GM18520 (cell line): ENCODE data around the gene CDKN2B-AS1.

Experiments used
- ATAC-seq: cut with Tn5 transposase; IDR thresholded peaks from one replicate; pipeline ENCODE4 v1.9.1; 2021; ENCODE audit not compliant: unreplicated experiment

The CDKN2B-AS1 gene

DNA sequence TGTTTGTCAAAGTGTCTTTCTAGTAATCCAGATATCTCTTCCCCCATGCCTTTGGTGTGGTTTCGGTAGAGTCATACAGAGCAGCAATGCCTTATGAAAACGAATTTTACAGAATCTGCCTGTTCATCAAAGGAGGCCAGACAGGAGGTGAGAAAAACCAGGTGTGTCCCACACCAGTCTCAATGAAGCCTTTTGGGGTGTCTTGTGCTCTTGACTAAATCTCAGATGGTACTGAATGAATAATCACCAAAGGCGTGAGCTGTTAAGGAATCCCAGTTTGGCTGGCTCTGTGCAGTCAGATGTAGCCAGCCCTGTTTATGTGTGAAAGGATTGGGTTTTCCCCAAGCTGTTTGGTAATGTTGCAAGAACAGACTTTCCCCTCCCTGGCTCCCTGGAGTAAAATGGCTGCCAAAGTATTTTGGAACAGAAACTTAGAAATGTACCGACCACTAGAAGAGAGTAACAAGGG is 85.3 kb downstream of the CDKN2B-AS1 start:
- peak; percentile 98 for ATAC-seq

DNA sequence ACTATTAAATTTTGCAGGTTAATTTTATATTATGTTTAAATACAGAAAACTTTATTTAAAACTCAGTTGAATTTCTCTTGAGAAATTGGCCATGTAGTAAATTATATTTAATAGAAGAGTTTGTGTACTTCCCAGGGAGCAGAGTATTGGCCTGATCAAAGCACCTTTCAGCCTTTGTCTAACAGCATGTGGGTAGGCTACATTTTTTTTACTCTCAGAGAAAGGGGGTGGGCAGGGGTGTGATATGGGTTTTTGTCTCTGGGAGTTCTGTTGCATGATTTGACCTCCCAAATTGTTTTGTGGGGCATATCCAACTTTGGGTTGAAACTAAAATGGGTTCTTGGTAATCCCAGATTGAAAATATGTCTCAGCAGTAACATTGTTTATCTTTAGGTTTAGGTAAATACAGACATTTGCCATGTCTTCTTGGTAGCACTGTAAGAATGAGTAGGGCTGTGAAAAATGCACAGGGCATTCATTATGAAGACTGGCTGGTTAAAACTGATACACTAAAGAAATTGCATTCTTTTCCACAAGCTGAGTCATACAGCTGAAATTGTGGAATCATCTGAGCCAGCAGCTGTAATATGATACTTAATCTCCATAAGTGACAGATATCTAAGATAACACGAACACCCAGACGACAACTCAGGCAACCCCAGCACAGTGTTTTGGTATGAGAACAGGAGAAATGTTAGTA is 89.9 kb downstream of the CDKN2B-AS1 start:
- no peak for ATAC-seq

DNA sequence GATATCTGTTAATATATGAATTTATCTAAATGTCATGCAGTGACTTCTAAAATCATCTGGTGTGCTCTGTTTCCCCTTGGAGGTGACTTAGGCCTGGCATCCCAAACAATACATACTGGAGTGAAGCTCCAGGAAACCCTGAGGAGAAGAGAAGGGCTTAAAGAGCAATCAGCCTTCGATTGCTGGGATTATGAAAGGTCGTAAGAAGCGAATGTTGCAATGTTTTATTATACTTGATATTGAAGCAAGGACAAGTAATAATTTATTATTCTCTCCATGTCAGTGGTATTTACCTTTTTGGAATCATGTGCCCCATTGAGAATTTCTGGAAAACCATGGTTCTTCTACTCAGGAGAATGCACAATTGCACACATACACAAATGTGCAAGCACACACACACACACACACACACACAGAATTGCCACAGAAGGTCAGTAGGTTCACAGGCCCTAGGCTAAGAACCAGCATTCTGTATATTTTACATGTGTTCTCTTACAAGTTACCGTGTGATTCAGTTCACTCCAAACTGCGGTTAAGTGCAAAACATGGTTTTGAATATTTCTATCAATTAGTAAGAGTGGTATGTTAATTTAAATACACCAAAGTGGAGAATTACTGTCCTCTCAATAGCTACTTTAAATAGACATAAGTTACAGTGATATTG is 93.6 kb downstream of the CDKN2B-AS1 start:
- no peak for ATAC-seq

DNA sequence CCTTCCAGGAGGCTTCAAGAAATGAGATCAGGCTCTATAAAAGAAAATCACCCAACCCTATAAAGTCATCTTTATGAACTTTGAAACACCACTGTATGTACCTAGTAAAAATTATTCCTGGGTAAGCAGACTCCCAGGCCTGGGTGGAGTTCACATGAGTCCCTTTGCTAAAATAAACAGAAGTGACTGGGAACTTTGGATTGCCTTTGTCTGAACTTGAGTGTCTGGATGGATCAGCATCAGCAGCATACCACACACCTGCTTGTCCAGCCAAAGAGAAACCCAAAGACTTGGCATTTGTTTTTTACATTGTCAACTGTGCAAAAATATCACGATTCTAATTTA is 94.1 kb downstream of the CDKN2B-AS1 start:
- ATAC-seq: no peak

DNA sequence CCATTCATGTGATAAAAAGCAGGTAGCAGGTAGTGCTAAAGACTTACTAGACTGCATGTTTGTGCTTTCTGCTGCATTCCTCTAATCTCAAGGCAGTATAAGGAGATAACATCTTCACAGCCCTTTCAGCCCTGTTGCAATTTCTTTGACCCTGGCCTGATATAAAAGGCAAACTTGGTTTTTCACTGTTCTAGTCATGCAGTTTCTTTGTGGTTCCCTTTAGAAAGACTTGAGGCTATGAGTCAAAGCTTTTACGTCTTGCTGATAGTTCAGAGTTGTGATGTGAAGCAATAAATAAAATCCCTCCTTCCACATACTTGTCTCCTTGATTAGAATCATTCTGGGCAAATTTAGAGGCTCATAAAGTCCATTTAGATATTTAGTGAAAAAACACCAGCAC is 103.1 kb downstream of the CDKN2B-AS1 start:
- ATAC-seq: no peak

DNA sequence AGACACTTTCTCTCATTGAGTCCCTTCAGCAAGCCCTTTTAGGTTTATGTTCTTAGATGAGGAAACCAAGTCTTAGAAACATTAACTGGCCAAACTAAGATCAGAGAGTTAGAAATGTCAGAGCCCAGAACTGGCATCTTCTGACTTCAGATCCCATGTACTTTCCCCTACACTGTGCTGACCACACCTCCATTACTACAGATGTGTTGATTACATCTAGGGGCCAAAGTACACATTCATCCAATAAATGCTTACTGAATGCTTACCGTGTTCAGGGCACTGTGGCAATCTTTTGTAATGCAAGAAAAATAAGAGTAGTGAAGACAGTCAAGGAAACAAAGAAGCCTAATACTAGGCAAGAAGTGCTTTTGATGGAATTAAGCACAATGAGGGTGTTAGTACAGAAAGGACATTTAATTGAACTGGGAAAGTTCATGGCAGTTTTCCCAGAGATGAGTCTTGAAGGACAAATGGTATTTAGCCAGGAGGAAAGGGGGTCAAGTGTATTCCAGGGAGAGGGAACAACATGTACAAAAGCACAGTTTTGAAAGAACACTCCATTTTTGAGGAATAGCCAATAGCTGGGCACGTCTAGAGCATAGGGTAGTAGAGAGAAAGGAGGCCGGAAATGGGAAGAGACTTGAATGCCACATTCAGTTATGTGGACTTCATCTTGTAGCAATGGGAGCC is 104.2 kb downstream of the CDKN2B-AS1 start:
- ATAC-seq: no peak

DNA sequence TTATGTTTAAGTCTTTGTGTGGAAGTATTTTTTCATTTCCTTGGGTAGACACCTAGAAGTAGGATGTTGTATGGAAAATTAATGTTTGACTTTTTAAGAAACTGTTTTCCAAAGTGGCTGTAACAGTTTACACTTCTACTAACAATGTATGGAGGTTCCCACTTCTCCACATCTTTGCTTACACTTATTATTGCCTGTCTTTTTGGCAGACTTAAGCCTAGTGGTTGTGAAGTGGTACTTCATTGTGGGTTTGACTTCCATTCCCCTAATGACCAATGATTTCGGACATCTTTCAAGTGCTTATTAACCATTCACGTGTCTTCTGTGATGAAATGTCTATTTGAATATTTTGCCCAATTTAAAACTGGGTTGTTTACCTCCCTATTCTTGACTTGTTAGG is 106.0 kb downstream of the CDKN2B-AS1 start:
- ATAC-seq: no peak

DNA sequence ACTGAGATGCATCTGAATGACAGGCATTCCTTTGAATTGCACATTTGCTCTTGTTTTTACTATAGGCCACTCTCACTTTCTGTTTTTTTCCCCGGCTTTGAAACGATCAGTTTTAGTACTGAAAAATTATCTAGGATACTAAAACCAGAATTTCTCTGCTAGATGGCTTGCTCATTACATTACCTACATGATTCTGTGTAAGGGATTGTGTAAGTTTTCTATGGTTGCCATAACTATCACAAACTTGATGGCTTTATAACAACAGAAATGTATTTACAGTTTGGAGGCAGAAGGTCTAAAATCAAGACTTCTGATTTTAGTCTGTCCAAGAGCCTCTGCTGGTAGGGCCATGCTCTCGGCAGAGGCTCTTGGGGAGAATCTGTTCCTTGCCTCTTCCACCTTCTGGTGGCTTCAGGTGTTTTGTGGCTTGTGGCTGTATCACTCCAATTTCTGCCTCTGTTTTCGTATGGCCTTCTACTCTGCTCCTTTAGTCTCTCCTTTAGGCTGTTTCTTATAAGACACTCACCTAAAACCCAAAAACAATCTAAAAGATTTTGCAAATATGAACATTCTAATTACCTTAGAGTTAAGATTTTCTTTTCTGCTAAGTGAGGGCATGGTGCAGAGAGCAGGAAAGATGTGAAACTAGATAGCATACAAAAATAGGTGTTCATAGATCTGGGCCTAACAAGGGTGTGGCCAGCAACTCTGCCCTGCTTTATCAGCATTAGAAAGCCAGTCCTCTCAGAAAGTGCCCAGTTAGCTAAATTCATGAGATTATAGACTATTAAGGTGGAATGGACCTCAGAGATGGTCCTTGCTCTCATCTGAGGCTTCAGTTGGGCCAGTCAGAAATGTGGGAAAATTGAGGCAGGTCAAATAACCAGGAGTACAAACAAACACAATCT is 107.8 kb downstream of the CDKN2B-AS1 start:
- no peak for ATAC-seq

DNA sequence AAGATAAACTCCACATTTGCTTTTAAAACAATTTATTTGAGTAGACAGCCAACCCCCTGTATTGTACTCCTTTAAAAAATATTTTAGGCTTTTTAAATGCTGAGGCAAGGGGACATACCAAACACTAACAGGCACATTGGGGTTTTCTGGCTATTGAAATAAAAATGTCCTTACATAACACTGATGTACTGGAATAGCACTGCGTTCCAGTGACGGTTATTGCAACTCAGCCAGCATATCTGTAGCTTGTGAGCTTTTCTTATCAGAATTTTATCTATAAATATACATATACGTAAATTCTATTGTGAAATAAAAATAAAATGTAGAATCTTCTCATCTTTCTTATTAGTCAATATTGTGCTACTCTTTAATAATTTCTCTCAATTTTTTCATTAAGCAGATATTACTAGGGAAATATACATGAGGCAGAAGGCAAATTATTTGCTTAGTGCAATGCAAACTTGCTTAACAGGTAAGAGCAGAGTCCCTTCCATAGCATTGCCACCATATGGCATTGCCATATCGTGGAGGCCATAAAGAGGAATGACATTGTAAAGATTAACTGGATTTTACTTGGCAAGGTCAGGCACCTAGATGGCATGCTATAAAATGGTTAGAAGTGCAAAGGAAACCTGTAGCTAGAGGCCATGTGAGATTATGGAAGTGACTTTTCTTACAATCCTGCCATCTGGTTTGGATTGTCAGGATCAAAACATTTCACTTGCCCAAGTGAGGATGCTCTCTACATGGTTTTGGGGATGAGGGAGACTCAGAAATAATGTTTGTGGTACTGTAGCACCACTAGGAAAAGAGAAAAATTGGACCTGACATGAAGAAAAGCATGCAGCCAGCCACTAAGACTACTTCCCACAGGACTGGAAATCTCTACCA is 109.3 kb downstream of the CDKN2B-AS1 start:
- no peak for ATAC-seq

DNA sequence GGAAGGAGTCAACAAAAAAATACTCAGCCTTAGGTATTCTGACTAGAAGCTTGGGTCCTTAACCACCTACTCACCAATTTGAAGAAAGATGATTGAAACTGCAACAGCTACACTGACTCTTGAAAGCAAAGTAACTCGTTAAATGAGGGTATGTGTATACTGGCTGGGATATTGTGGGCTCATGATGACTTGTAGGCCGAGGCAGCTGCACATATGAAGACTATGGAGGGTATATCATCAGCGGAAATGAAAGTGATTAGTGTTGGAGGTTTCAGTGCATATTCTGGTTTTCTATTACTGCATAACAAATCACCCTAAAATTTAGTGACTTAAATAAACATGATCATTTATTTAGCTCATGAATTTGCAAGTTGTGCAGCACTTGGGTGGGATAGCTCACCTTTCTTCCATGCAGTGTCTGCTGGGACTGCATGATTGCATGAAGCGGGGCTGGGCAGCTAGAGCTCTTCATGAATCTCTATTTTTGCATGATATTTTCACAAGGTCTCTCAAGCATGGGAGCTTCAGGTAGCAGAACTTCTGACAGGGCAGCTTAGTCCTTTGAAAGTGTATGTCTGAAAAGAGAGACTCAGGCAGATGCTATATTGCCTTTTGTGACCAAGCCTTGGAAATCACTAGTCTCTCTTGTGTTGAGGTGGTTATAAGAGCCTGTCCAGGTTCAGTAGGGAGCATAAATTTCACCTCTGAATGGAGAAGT is 110.6 kb downstream of the CDKN2B-AS1 start:
- ATAC-seq: peak; percentile 99

DNA sequence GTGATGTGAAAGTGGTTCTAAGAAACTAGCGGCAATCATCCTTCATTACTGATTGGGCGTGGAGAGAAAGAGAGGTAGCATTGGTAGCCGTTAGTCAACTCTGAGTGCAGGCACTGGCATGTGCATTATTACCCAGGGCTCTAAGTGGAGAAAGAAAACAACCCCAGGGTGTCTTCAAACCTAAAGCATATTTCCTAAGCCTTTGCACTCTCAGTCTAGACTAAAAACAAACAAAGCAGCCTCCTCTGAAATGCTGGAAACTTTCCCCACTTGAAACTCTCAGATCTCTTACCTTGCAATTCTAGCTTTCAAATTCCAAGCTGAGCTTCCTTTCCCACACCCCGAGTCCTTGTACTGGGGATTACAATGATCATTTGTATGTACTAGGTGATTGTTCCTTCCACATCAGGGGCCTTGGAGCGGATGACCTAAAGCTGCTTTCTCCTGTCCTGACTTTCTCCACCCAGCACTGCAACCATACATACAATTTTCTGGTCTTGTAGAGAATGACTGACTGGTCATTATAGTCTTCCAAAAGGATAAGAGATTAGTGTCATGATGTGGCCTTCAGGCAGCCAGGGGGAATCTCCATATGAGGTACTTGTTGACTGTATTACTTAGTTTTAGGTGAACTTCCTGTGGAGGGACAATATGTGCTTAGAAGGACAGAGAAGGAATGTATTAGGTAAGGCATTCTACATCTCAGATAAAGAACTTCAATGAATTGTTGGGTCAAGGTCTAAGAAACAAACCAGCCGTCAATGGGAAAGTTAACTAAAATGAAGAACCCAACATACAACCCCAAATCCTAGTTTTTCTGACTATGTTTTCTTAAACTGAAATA is 112.8 kb downstream of the CDKN2B-AS1 start:
- no peak for ATAC-seq

DNA sequence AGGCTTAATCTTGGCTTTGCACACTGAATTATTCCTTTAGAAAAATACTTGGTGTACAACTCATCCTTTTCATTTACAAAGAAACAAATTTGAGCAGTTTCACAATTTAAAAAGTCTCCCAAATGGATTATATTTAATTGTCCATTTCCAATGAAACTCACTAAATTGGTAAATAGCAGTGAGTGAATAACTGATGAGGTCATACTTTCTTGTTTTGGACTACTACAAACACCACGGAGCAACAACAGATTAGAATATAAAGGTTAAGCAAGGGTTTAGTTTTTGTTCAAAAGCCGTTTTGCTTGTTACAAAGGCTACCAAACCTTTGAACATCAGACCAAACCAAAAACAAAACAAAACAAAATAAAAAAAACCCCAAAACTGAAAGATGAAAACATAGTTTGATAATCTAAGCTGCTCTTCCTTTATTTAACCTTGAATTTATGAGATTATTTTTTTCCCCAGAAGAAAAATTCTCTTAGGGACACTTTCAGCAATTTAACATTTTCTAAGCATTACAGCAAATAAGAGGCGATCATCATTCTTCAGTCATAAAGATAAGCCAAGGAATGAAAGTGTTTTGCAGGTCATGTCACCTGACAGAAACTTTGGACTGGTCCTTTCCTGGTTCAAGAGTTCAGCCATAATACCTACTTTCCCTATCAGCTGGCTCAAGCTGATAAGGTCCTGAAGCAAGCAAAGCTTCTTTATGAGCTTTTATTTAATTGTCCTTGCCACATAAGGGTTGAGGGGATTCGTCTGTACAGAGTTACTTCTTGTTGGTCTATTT is 114.2 kb downstream of the CDKN2B-AS1 start:
- no peak for ATAC-seq

DNA sequence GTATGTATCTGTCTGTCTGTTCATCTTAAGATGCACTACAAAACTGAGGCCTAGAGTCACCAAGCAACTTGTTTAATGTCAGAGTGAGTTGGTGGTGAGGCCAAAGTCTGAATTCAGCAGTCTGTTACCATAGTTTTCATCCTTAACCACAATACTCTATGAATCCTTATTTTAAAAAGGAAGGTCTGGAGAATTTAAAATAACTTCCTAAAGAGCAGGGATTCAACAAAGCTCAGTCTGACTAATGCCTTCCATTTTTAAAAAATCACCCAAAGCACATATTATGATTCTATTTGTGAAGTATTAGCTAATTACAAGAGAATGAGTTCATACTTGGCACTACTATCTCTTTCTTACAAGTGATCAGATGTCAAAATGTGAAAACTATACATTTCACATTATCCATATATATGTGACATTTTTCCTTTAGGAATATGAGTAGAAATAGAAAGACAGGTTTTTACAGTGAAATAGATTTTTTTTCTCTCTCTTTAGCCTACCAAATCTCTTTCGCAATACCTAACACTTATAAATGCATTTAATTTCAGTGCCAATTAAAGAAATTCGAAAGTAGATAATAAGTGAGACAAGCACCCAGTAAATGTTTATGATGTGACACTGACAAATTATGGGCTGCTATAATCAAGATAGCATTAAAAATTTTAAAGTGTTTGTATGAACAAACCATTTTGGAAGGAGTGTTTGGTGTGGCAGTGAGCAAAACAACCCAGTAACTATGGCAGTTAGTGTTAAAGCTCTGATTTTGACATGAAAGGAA is 116.8 kb downstream of the CDKN2B-AS1 start:
- ATAC-seq: no peak

DNA sequence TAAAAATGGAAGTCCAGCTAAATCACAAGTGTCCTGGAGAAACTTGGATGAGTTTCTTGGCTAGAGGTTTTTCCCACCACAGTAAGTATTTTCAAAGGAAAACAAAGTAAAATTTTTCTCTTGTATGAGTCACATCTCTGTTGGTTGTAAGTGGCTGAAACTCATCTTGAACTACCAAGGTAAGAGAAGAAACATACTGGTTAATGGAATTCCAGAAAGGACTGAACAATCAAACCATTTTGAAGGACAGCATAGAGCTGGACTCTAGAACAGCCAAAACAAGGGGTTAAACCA is 117.3 kb downstream of the CDKN2B-AS1 start:
- ATAC-seq: no peak

DNA sequence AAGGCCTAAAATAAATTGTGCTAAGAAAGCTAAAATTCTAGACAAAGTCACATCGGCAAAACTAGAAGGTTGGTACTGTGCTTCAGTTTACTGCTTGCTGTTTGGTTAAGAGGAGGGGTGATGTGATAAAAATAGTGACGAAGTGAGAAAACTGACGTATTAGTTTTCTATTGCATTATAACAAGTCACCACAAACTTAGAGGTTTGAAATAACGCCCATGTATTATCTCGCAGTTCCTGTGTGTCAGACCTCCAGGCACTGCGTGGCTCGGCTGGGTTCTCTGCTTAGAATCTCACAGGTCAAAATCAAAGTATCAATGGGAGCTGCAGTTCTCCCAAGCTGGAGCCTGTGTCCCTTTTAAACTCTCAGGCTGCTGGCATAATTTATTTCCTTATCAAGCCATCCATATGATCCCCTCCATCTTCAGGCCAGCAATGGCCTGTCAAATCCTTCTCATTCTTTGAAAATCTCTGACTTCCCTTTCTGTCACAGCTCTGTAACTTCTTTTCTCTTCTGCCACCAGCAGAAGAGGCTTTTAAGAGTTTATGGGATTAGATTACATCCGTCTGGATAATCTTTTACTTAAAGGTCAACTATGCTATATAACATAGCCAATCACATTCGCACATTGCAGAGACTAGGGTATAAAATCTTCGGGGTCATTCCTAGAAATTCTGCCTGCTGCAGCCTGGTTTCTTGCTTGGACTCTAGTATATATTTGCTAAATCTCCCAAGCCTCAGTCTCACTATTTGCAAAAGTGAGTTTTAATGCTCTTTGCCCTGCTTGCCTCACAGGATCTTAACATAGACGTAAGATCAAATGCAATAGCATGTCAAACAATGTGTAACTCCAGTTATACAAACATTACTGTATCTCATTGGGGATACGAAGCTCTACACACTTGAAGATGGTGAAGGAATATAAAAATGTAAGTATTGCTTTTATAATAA is 118.6 kb downstream of the CDKN2B-AS1 start:
- no peak for ATAC-seq

DNA sequence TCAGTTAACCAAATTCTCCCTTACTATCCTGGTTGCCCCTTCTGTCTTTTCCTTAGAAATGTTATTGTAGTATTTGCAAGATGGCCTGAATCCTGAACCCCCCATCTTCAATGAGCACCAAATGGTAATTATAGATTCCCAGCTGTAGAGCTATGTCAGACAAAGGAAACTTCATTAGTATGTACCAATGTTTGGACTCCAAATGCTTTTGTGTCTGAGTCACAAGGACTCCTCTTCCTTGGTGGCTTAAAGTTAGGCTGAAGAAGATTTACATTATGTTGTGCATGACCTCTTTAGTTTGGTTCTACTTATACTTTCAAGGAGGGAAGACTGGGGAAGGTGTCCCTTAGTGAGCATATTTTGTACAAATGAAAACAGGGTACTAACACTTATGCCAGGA is 120.4 kb downstream of the CDKN2B-AS1 start:
- no peak for ATAC-seq
